Right lung (tissue), 5 donors: Measurements from ENCODE around the gene LMAN1L. TPM values are rescaled to one million over a fixed set of nuclear protein-coding genes. Genes with fewer than 3 reads are reported as not detected.

Source experiments
- DNase-seq, 2 donors: peaks; one replicate each; pipeline ENCODE4 v3.0.0-alpha.2; 2013
- polyA plus RNA-seq, 5 donors: library from polyadenylated mRNA; unstranded; fragments of 120-200 nt; gene quantifications; one replicate each; pipeline versions ENCODE4 v1.2.1 to v1.2.3, GENCODE V29; 2013; ENCODE audit warnings: inconsistent platforms in 1 of 5, low replicate concordance in 1 of 5; ENCODE audit not compliant: insufficient read length in 5 of 5, insufficient read depth in 1 of 5

Gene LMAN1L
- polyA plus RNA-seq, 5 donors, result 0.18 TPM; not detected in 4

DNA sequence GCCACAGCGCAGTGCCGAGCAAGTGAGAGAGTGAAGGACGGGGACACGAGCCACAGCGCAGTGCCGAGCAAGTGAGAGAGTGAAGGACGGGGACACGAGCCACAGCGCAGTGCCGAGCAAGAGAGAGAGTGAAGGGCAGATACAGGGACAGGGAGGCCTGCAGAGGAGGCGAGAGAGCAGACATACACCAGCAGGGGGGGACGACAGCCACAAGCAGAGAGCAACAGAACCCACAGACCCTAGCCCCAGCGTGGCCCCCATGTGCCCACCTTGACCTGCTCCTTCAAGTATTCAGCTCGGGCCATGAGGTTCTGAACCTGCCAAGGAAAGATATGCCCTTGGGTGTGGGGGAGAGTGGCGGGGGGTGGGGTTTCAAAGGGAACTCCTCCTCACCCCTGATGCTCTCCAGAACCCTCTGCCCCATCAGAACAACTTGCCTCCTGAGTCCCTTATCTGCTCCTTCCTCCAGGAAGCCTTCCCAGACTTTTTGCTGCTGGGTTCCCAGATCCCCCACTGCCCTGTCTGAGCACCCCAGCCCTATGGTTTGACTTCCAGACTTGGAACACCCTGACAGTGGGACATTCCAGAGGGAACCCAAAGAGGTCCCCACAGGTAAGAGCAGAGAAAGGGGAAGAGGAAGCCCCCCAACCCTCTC, 25.0 kb downstream of the LMAN1L start:
- no peak for DNase-seq

DNA sequence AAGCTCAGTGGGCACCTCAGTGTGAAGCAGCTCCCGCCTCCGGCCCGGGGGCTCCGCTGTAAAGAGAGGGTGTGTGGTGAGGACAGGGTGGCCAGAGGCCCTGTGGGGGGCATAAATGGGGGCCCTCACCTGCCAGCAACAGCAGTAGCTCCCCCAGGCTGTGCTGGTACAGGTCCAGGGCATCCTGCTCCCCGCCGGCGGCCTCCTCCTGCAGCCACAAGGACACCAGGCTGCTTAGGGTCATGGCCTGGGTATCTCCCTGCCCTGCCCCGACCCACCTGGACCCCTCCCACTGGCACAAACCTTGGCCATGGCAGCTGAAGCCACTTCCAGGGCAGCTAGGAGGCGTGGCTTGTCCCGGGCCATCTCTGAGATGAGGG, 25.5 kb downstream of the LMAN1L start:
- DNase-seq, result no peak

DNA sequence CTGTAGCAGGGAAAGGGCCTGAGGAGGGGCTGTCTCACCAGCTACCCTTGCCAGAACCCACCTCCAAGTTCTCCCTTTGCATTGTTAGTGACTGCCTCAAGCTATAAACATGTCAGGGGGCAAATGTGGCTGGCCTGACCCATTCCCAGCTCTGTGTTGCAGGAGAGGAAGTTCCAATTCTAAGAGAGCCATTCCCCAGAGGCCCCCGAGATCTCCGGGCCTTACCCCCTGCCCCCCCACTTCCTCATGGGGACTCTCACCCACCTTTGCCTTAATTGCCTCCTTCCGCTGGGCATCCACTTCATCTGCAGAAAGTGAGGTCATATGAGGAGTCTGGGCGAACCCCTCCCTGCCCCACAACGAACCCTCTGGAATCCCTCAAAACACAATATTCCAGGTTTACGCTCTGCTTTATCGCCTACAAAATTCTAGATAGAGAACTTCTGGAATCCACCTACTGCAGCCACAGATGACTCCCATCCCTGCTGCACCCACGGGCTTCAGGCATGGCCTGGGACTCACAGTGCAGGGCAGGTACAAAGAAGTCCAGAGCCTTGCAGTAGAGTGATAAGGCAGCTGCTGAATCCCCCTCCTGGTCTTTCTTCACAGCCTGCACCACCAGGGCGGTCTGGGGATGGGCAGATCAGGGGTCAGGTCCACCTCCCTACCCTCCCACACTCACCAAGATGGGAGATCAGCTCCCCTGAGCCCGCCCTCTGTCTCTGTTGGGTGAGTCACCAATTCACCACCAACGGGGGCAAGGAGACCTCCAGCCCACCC, 26.3 kb downstream of the LMAN1L start:
- no peak for DNase-seq

DNA sequence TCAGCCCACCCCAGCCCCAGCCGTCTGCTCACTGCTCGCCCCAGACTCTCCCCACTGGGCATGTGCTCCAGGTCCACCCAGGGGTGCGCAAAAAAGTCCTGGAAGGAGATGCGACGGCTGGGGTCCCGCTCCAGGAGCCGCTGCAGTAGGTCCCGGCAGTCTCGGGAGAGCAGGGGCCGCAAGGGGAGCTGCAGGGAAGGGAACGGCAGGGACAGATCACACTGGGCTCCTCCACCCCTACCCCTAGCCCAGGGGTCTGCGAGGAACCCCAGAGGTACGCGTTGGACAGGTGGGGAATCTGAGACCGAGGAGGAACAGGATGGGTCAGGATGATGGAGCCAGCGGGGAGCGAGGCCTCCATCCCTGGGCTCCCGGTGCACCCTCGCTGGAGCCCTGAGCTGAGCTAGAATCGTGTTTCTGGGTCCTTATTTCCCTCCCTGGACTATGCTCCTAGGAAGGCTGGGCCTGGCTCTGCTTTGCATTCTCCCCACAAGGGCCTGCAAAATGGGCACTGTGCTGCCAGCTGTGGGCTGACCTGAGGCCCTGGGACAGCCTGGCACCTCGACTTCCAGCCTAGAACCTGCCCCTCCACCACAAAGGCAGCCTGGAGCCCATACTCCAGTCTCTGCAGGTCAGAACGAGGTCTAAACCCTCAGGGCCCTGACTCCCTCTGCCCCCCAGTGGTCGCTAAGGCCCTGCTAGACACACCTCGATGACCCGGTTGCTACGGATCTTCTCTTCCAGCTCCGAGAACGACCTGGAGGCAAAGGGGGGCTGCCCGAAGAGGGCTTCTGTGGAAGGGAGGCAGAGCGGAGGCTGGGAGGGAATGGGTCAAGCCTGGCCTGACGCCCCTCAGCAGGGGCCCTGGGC, 27.1 kb downstream of the LMAN1L start:
- DNase-seq, result no peak

DNA sequence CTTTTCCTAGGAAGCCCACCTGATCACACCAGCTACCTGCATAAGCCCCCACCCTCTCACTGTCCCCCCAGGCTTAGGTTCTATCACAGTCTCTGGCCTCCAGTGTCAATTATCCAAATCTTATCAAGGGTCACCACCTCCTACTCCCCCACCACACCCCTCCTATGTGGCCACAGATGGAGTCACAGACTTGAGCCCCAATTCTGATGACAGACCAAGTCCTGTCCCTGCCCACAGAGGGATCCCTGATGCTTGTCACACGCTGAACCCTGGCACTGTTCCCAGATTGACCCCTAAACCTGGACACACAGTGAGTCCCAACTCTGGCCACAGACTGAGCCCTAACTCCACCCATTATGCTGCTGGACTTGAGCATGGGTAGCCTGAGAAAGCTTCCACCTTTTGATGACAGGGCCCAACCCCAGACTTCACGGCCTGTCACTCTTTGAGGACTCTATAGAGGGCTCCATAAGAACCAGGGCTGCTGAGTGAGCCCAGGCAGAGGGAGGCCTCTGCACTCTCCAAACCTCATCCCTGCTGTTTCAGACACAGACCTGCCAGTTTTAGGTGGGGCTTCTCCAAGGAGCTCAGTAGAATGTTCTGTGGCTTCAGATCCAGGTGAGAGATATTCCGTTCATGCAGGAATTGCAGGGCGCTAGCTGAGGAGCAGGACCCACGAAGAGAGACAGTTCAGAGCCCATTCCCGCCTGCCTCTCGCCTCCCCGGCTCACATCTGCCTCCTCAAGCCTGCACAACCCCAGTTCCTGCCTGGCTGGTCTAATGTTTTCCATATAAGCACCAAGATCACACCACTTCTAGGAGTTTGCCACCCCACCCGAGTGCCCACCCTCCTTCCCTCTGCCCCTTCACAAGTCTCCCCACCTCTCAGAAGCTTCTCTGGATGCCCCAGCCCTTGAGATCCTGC, 28.5 kb downstream of the LMAN1L start:
- no peak for DNase-seq

DNA sequence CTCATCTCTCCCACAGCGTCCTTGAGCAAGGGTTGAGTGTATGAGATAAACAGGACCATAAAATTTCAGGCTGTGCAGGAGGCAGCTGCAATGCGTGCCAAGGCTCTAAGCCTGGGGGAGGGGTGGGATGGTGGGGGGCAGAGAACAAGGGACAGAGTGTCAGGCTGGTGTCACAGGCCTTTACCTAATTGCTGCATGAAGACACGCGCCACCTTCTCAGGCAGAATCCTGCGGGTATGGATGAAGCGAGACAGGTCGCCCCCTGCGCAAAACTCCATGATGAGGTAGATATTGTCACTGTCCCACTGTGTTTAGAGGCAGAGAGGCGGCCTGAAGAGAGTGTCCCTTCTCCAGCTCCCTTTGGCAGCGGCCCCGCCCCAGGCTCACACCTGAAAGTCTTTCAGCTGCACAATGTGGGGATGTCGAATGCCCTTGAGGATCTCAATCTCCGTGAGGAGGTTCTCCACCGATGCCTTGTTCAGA, 29.3 kb downstream of the LMAN1L start:
- no peak for DNase-seq

GRCh38 chr15:74842581-74843444, 30.2 kb downstream of the LMAN1L start, which contains the start of gene ULK3:
Gene ULK3, minus strand, starts transcription at chr15:74843156. Its CDS starts 51 bp downstream, at chr15:74843105.
- peak; percentile 88 to 90 for DNase-seq

DNA sequence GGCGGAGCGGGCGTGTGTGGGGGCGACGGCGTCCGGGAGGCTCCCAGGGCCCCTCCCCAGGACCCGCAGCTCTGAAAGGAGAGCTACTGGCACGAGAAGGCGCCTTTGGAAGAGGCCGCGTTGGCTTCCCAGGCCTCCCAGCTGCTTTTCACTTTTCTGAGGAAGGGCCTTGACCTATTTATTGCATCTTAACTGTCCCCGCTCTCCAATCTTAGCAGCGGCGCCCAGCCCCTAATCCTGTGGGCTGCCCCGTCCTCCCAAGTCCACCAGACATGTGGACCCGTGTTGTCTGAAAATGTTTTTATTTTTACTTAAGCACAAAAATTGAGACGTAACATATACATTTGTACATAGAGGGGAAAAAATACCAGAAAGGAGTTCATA, 30.8 kb downstream of the LMAN1L start:
- DNase-seq, result no peak

DNA sequence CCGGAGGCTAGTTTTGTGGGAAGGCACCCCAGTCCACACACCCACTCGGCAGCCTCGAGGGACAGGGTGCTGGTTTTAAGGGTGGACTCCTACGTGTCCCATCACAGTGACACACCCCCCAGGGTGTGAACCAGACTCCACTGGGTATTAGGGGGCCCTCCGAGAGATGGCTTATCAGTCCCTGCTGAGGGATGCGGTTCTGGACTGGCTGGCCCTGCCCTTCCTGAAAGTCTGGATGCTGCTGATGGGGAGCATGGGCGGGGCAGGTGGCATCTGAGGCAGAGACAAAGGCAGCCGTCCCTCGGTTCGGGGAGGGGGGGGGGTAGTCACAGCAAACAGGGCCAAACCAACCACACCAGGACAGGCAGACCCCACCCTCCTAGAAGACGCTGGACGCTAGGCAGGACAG, 31.3 kb downstream of the LMAN1L start:
- no peak for DNase-seq

GRCh38 chr15:74844319-74845207, 31.9 kb downstream of the LMAN1L start:
- DNase-seq, result no peak

GRCh38 chr15:74845208-74845568, 32.6 kb downstream of the LMAN1L start:
- no peak for DNase-seq

GRCh38 chr15:74845581-74845980, 32.9 kb downstream of the LMAN1L start:
- no peak for DNase-seq

- no peak for DNase-seq
These were observed 34.8 kb downstream of the LMAN1L start for GRCh38 chr15:74847432-74847831.

DNA sequence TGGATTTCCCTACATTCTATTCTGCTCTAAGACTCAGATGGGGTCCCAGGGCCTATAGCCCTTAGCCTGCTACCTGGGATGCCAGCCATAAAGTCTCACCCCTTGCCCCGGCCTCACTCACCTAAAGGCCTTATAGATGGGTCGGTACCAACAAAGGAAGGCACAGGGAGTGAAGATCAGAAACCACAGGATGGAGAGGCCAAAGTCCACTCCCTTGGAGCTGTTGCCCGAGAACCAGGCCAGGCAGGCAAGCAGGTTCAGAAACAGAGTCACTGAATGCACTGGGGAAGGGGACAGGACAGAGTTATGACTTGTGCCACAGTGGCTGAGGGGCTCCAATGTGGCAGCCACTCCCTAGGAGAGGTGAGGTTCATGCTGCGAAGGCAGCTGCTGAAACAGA, 37.8 kb downstream of the LMAN1L start:
- DNase-seq, result no peak

DNA sequence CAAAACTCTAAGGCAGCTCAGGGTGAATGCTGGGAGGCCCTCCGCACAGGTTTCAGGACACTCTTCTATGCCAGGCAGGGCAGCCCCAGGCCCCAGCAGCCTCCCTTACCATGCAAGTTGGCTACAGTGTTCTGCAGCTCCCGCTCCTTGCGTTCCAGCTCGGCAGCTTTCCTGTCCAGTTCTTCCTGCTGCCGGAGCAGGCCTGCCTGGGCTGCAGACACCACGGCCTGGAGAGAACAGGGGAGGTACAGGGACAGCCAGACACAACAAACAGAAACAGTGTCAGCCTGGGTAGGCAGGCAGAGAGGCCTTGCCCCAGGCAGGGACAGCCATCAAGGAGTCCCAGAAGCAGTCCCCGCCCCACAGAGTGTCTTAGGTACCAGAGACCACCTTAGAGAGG, 39.3 kb downstream of the LMAN1L start:
- DNase-seq, result no peak

GRCh38 chr15:74854453-74855022, 41.9 kb downstream of the LMAN1L start:
- no peak for DNase-seq

GRCh38 chr15:74855857-74856256, 43.2 kb downstream of the LMAN1L start:
- no peak for DNase-seq

DNA sequence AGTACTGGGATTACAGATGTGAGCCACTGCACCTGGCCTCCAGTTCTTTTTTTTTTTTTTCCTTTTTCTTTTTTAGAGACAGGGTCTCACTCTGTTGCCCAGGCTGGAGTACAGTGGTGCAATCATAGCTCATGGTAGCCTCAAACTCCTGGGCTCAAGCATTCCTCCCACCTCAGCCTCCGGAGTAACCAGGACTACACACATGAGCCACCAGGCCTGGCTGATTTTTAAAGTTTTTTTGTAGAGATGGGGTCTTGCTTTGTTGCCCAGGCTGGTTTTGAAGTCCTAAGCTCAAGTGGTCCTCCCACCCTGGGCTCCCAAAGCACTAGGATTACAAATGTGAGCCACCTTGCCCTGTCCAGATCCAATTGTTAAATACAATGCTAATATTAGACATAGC, 43.9 kb downstream of the LMAN1L start:
- DNase-seq, result no peak
